CD4-positive, CD25-positive, alpha-beta regulatory T cell (primary cell): Measurements from ENCODE around the gene CD2. TPM values are rescaled to one million over a fixed set of nuclear protein-coding genes. Genes with fewer than 3 reads are reported as not detected.
A peak's percentile ranks its signal among the peaks of the same experiment; 100 is the strongest.

Experiments used
- ATAC-seq, 2 donors: fragments of 150-1000 bp; cut with Tn5 transposase; one replicate each; pipeline ENCODE4 v1.10.0; 2021; ENCODE audit warnings: low read depth in 2 of 2, moderate number of reproducible peaks in 2 of 2, moderate library complexity in 1 of 2
- DNase-seq, 3 donors: peaks; one replicate each; pipeline versions ENCODE4 v3.0.0 to v3.0.0-alpha.2; 2012 to 2022; ENCODE audit warnings: mixed read lengths in 1 of 3
- H3K27ac ChIP-seq: one replicate; pipeline ENCODE4 v1.7.0; 2013; ENCODE audit warnings: mild to moderate bottlenecking, low read length; ENCODE audit not compliant: insufficient read depth, poor library complexity, severe bottlenecking
- H3K27me3 ChIP-seq: one replicate; pipeline ENCODE4 v1.7.0; 2013; ENCODE audit warnings: low read length; ENCODE audit not compliant: control insufficient read depth, insufficient read depth
- H3K36me3 ChIP-seq: one replicate; pipeline ENCODE4 v1.7.0; 2013; ENCODE audit warnings: mild to moderate bottlenecking, low read length, moderate library complexity; ENCODE audit not compliant: control insufficient read depth, insufficient read depth
- H3K4me1 ChIP-seq: 2 replicates; pipeline ENCODE4 v1.7.0; 2013; ENCODE audit warnings: mild to moderate bottlenecking, low read length; ENCODE audit not compliant: insufficient read depth, control insufficient read depth, poor library complexity, severe bottlenecking
- H3K4me3 ChIP-seq: one replicate; pipeline ENCODE4 v1.7.0; 2013; ENCODE audit warnings: low read depth, mild to moderate bottlenecking, low read length, moderate library complexity
- H3K9me3 ChIP-seq, 2 experiments: 1 replicate in 1 of 2; 2 replicates in 1 of 2; pipeline ENCODE4 v1.7.0; 2013; ENCODE audit warnings: low read length in 2 of 2, mild to moderate bottlenecking in 1 of 2, moderate library complexity in 1 of 2; ENCODE audit not compliant: control insufficient read depth in 2 of 2
- H3K27ac Mint-ChIP-seq, 3 donors: one replicate each; pipeline ENCODE4 v1.8.0; 2020 to 2022; ENCODE audit warnings: mild to moderate bottlenecking in 3 of 3, mixed read lengths in 3 of 3, moderate library complexity in 2 of 3
- H3K27me3 Mint-ChIP-seq: one replicate; pipeline ENCODE4 v1.8.0; 2022; ENCODE audit warnings: mild to moderate bottlenecking, mixed read lengths
- H3K36me3 Mint-ChIP-seq: one replicate; pipeline ENCODE4 v1.8.0; 2020; ENCODE audit warnings: mixed read lengths
- H3K4me1 Mint-ChIP-seq, 4 donors: one replicate each; pipeline ENCODE4 v1.8.0; 2020 to 2022; ENCODE audit warnings: mixed read lengths in 4 of 4, mild to moderate bottlenecking in 1 of 4
- H3K4me3 Mint-ChIP-seq, 4 donors: one replicate each; pipeline ENCODE4 v1.8.0; 2020 to 2022; ENCODE audit warnings: mild to moderate bottlenecking in 4 of 4, mixed read lengths in 4 of 4, moderate library complexity in 3 of 4
- H3K9me3 Mint-ChIP-seq, 7 donors: one replicate each; pipeline ENCODE4 v1.8.0; 2020 to 2022; ENCODE audit warnings: mixed read lengths in 7 of 7, mild to moderate bottlenecking in 3 of 7, moderate library complexity in 2 of 7
- polyA plus RNA-seq, 4 donors: library from polyadenylated mRNA; unstranded; fragments of 300-500 nt; fragmentation: Illumina TruSeq; gene quantifications; one replicate each; pipeline ENCODE4 v1.2.3, GENCODE V29; 2021
- total RNA-seq: library from RNA; stranded (reverse); gene quantifications from one replicate; pipeline ENCODE4 v1.2.3, GENCODE V29; 2022

Gene CD2
- total and polyA plus RNA-seq, 5 donors from 2014 or later = 192 to 457 (median 349) TPM

DNA sequence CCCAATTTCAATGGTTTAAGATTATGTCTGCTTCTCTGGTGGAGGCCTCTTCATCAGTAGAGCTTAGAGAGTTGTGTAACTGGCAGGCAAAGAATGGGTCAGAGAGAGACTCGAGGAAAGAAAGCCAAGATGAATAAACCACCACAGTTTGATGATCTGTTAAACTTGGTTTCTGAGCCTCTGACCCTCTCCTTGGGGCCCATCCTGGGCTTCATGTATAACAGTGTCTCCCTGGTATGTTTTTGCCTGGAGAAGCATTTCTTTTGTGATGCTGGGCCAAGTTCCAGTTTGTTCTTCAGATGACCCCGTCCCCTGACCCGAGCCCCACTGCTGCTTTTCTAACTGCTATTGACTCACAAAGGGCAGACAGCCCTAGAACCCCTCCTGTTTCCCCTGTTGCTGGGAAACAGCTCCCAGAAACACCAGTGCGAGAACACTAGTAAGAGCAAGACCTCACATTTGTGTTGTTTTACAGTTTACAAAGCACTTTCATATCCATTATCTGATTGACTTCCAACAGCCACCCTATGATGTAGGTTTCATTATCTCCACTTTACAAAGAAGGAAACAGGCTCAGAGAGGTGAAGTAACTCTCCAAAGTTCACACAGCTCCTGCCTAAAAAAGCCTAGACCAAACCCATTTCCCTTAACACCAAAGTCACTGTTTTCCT lies 9.0 kb downstream of the CD2 start:
- no peaks in the 10 kb centered on the region for H3K9me3 Mint-ChIP-seq
- no peaks in the 10 kb centered on the region for H3K27me3 Mint-ChIP-seq
- Histone ChIP-seq H3K9me3 (no peaks in the 10 kb centered on the region), H3K4me1 (peaks cover 91% of the 10 kb centered on the region), H3K27me3 (no peaks in the 10 kb centered on the region), H3K27ac (peak overlapping the region; percentile 89), H3K36me3 (peaks cover 70% of the 10 kb centered on the region), H3K4me3 (peak overlapping the region; percentile 100)
- DNase-seq = peak in 2 of 3 donors; percentile 51 to 77
- peaks cover 28 to 96% (median 75%) of the 10 kb centered on the region in 4 donors for H3K4me1 Mint-ChIP-seq
- H3K27ac Mint-ChIP-seq = peak overlapping the region; percentile 98 to 99 (median 99)
- H3K4me3 Mint-ChIP-seq = peak overlapping the region; percentile 79 to 100 (median 88)
- peaks cover 94% of the 10 kb centered on the region for H3K36me3 Mint-ChIP-seq
- peak; percentile 21 to 40 for ATAC-seq

DNA sequence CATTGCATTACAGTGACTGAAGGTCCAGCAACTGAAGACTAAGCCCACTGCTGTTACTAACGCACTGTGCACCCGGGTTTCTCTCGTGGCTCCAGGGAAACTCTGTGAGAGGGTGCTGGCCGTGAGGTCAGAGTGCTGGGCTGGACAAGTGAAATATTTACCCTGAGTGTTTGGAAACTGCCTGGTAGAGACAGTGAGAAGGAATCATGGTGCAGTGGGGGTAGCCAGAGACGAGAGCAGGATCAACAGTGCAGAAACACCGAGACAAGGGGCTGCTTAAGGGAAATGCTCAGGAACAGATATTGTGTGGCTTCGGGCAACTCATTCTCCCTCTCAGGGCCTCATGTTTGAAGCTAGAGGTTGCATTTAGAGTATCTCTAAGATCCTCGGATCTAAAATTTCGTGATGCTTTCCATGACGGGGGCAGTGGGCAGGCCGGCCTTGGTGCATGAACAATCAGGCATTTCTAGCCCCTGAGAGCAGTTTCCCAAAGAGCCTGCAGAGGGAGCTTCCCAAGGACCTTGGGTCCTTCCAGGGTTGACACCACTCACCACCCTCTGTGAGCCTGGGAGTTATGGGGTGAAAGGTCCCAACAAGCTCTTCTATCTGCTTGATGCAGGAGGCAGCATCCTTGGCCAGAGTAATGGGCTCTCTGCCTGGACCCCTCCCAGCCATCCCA lies 9.7 kb downstream of the CD2 start:
- H3K27ac Mint-ChIP-seq = peak overlapping the region; percentile 98 to 99 (median 99)
- ATAC-seq = no peak

DNA sequence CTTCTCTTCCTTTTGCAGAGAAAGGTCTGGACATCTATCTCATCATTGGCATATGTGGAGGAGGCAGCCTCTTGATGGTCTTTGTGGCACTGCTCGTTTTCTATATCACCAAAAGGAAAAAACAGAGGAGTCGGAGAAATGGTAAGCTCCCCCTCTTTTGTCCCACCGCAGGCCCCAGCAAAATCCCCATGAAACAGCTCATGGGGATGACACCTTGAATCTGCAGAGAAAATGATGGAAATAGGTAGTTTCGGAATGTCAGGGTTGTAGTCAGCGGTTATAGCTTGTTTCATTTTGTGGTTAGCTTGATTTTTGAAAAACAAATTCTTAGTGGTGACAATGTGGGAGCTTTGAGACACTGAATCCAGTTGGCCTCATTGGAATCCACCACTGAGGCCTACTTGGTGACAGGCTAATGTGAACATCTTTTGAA lies 10.3 kb downstream of the CD2 start:
- Histone ChIP-seq H3K9me3 (no peaks in the 10 kb centered on the region), H3K27ac (peak overlapping the region; percentile 89), H3K4me3 (peak overlapping the region; percentile 100), H3K27me3 (no peaks in the 10 kb centered on the region), H3K36me3 (peaks cover 77% of the 10 kb centered on the region), H3K4me1 (peaks cover 100% of the 10 kb centered on the region)
- H3K4me1 Mint-ChIP-seq = peaks cover 31 to 99% (median 80%) of the 10 kb centered on the region in 4 donors
- ATAC-seq = no peak
- no peaks in the 10 kb centered on the region for H3K27me3 Mint-ChIP-seq
- H3K27ac Mint-ChIP-seq = peak overlapping the region; percentile 98 to 99 (median 99)
- H3K9me3 Mint-ChIP-seq = no peaks in the 10 kb centered on the region
- H3K4me3 Mint-ChIP-seq = peak overlapping the region; percentile 79 to 100 (median 88)
- peak; percentile 38 to 63 (median 54) for DNase-seq
- H3K36me3 Mint-ChIP-seq = peaks cover 95% of the 10 kb centered on the region

More for the DNA sequence above, 9.7 kb downstream of the CD2 start:
- H3K27me3 ChIP-seq = no peaks in the 10 kb centered on the region
- H3K9me3 ChIP-seq = no peaks in the 10 kb centered on the region
- peaks cover 98% of the 10 kb centered on the region for H3K4me1 ChIP-seq
- peak in 1 of 3 donors; percentile 61 for DNase-seq
- H3K4me3 ChIP-seq = peak overlapping the region; percentile 100
- peaks cover 95% of the 10 kb centered on the region for H3K36me3 Mint-ChIP-seq
- H3K27ac ChIP-seq = peak overlapping the region; percentile 89
- peak overlapping the region; percentile 79 to 100 (median 88) for H3K4me3 Mint-ChIP-seq
- no peaks in the 10 kb centered on the region for H3K27me3 Mint-ChIP-seq
- H3K9me3 Mint-ChIP-seq = no peaks in the 10 kb centered on the region
- H3K4me1 Mint-ChIP-seq = peaks cover 30 to 99% (median 80%) of the 10 kb centered on the region in 4 donors
- H3K36me3 ChIP-seq = peaks cover 76% of the 10 kb centered on the region

DNA sequence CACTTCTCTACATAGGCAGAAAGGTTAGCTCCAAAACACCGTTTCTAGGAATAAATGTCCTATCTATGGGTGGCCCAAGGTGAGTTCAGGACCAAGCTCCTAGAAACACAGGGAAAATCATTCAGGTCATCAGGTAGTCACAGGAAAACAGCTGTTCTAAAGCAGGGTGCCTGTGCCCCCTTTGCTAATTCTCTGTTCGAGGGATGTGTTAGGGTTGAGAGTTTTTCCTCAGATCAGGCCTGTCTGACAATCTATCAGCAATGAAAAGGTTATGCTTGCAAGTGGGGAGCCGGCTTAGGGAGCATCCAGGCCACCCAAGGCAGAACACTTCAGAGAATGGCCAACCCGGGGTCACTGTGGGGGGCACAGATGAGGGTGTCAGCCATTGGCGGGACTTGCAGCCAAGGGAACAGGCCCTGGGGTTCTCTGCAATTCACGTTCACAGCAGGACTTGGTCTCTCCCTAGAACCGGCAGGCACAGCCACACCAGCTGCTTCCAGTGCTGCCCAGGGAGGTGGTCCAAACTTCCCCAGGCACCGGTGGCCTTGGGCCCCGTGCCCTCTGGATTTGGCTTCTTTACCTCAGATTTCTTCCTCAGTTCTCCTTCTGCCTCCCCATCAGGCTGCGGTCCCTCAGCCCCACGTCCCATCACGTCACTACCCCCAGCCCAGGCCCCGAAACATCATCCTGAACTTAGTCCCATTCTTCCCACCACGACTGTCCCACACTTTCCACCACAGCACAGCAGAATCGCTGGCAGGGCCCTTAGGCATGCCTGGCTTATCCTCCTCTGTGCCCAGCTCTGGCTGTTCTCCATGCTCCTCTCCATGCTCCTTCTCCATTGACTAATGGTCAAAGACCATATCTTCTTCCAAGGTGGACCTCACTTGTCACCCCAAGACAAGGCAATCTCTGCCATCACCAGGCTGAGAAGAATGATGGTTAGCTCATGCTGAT lies 11.0 kb downstream of the CD2 start:
- H3K27me3 ChIP-seq = no peaks in the 10 kb centered on the region
- peaks cover 37 to 100% (median 80%) of the 10 kb centered on the region in 4 donors for H3K4me1 Mint-ChIP-seq
- ATAC-seq (no peak), DNase-seq (no peak)
- peak overlapping the region; percentile 89 for H3K27ac ChIP-seq
- peaks cover 100% of the 10 kb centered on the region for H3K4me1 ChIP-seq
- no peaks in the 10 kb centered on the region for H3K9me3 Mint-ChIP-seq
- peak overlapping the region; percentile 79 to 100 (median 88) for H3K4me3 Mint-ChIP-seq
- H3K27ac Mint-ChIP-seq = peak overlapping the region; percentile 98 to 99 (median 99)
- no peaks in the 10 kb centered on the region for H3K9me3 ChIP-seq
- H3K4me3 ChIP-seq = peak overlapping the region; percentile 100
- peaks cover 70% of the 10 kb centered on the region for H3K36me3 ChIP-seq
- peaks cover 91% of the 10 kb centered on the region for H3K36me3 Mint-ChIP-seq
- no peaks in the 10 kb centered on the region for H3K27me3 Mint-ChIP-seq

DNA sequence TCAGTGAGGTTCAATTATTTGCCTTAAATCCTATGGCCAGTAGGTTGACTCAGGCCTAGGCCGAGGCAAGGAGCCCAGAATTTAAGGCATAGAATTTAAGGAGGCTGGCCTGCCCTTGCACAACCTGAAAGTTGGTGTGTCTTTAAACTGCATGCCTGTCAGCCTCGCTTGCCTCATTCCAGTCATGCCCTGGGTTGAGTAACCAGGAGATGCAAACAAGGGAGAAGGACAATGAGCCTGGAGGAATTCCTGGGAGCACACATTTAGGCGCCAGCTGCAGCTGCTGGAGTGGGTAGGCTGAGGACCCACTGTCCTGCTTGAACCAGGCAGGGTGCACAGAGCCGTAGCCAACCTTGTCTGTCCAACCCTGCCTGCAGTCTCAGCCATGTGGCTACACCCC lies 11.7 kb downstream of the CD2 start:
- Mint-ChIP-seq H3K4me3 (peak overlapping the region; percentile 74 to 86 (median 76)), H3K36me3 (peaks cover 83% of the 10 kb centered on the region), H3K27me3 (no peaks in the 10 kb centered on the region), H3K4me1 (peaks cover 42 to 100% (median 83%) of the 10 kb centered on the region in 4 donors), H3K9me3 (no peaks in the 10 kb centered on the region), H3K27ac (peak overlapping the region; percentile 98 to 99 (median 99))
- H3K27me3 ChIP-seq = no peaks in the 10 kb centered on the region
- H3K36me3 ChIP-seq = peaks cover 62% of the 10 kb centered on the region
- peaks cover 100% of the 10 kb centered on the region for H3K4me1 ChIP-seq
- ATAC-seq (no peak), DNase-seq (no peak)
- peak overlapping the region; percentile 54 for H3K4me3 ChIP-seq
- peak overlapping the region; percentile 89 for H3K27ac ChIP-seq
- H3K9me3 ChIP-seq = no peaks in the 10 kb centered on the region

DNA sequence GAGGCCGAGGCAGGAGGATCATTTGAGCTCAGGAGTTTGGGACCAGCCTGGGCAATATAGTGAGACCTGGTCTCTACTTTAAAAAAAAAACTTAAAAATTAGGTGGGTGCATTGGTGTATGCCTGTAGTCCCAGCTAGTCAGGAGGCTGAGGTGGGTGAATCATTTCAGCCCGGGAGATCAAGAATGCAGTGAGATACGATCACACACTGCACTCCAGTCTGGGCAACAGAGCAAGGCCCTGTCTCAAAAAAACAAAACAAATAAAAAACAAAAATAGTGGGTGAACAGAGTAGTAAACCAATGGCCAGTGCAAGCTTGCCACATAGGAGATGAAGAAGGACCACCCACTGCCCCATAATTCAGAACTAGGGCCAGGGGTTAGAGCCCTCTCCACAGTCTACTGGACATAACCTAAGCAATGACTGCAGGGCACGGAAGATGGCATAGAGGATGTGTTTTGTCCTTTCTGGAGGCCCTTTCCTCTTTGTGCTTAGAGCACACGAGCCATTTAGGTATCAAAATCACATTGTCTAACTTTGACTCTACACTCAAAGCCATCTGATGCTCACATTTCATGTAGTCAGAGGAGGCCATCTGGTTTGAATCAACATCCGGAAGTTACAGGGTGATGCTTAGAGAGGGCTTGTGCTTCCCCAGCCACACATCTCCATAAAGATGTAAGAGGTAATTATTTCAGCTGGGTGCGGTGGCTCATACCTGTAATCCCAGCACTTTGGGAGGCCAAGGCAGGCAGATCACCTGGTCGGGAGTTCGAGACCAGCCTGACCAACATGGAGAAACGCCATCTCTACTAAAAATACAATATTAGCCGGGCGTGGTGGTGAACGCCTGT lies 12.6 kb downstream of the CD2 start:
- Mint-ChIP-seq H3K27me3 (no peaks in the 10 kb centered on the region), H3K36me3 (peaks cover 74% of the 10 kb centered on the region), H3K27ac (peak overlapping the region; percentile 97 to 99 (median 98)), H3K4me1 (peaks cover 49 to 100% (median 84%) of the 10 kb centered on the region in 4 donors), H3K4me3 (peak overlapping the region; percentile 72 to 91 (median 82)), H3K9me3 (no peaks in the 10 kb centered on the region)
- no peaks in the 10 kb centered on the region for H3K9me3 ChIP-seq
- H3K4me1 ChIP-seq = peaks cover 100% of the 10 kb centered on the region
- peak; percentile 49 to 56 for ATAC-seq
- DNase-seq = peak in 2 of 3 donors; percentile 70 to 89
- H3K36me3 ChIP-seq = peaks cover 53% of the 10 kb centered on the region
- H3K27ac ChIP-seq = peak overlapping the region; percentile 89
- H3K27me3 ChIP-seq = no peaks in the 10 kb centered on the region
- H3K4me3 ChIP-seq = peak overlapping the region; percentile 54
